ENCODE data around the gene NALCN.

DNA sequence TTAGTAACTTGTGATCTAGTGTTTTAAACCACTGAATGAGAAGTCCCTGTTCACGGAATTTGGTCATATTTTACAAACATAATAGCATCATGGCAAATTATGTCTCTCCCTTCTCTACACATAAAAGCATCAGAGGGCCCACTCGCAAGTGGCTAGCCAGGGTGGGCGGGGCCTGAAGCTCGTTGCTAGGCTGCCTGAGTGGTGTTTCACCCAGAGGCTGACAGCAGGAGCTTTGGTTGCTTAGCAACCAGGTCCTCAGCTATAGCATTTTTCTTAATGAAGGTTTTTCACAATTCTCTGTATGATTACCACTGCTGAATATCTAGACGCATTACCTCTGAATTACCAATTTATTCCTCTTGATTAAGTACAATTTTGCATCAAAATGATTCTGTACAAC, 126.5 kb downstream of the NALCN start:
- TF ChIP-seq, protein P1, sequence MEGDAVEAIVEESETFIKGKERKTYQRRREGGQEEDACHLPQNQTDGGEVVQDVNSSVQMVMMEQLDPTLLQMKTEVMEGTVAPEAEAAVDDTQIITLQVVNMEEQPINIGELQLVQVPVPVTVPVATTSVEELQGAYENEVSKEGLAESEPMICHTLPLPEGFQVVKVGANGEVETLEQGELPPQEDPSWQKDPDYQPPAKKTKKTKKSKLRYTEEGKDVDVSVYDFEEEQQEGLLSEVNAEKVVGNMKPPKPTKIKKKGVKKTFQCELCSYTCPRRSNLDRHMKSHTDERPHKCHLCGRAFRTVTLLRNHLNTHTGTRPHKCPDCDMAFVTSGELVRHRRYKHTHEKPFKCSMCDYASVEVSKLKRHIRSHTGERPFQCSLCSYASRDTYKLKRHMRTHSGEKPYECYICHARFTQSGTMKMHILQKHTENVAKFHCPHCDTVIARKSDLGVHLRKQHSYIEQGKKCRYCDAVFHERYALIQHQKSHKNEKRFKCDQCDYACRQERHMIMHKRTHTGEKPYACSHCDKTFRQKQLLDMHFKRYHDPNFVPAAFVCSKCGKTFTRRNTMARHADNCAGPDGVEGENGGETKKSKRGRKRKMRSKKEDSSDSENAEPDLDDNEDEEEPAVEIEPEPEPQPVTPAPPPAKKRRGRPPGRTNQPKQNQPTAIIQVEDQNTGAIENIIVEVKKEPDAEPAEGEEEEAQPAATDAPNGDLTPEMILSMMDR (IDR thresholded peaks at IDR 0.05; ENCODE audit: insufficient read depth, low read depth, low read length): no peak
- no peak for TF ChIP-seq EZH2 (IDR thresholded peaks at IDR 0.05; ENCODE audit: insufficient read depth, low read length)

Data from astrocyte (in vitro differentiated cells and primary cell).